Measurements from ENCODE around the gene PNKD. TPM values are rescaled to one million over a fixed set of nuclear protein-coding genes. Genes with fewer than 3 reads are reported as not detected.

PNKD gene
- total and polyA plus RNA-seq, 10 of the 15 experiments (the other 5 are each of a cell fraction or from before 2014, with no cell fraction given), result 27.2 to 106 (median 61.3) TPM

DNA sequence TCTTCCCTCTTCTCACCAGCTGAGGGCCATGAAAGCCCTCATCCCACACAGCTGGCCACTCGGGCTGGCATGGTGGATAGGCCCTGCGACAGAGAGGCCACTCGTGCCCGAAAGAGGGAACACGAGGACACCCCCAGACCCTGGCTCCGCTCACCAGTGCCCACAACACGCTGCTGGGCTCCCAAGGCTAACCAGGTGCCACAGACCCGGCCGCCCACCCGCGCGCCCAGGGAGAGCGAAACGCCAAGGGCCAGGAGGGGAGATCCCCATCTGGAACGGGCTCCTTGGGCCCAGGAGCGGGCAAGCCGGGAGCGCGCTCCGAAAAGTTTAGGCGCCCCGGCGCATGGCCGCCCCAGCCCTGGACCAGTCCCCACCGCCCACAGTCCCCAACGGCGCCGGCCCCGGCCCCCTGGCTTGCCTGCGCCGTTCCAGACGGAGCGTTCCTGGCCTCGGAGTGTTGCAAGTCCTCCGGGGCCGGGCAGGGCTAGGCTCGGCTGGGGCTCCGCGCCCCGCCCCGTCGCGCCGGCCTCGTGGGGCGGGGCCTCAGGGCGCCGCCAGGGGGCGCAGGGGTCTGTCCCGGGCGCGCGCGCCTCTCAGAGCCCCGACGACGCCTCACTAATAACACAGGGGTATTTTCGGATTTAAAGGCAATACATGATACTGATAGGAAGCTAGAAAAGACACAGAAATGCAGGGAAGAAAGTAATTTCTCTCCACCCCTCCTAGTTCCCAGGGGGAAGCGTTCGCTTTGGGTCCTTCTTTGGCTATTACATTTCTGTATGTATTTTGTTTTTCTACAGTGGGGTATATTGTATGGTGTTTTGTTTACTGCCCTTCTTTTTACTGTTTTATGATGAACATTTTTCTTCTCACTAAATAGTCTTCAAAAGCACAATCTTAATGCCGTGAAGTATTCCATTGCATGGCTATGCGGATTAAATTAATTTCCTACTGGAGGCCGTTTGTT, 22.0 kb downstream of the PNKD start, which contains the start of gene TMBIM1 (continued):
- no peak for TF ChIP-seq ELK1 (IDR thresholded peaks at IDR 0.05; ENCODE audit: low read depth, low read length)
- peak; percentile 66; the same call in 1 of the 2 replicates for TF ChIP-seq BACH1 (IDR thresholded peaks at IDR 0.05; ENCODE audit: borderline replicate concordance)
- TF ChIP-seq BCL11A (IDR thresholded peaks at IDR 0.05; ENCODE audit: low read depth, low read length), result no peak
- TF ChIP-seq YBX1 (IDR thresholded peaks at IDR 0.05), result no peak
- TF ChIP-seq ETV6 (conservative IDR thresholded peaks at IDR 0.05 in 1 of 2, IDR thresholded peaks at IDR 0.05 in 1 of 2; ENCODE audit: borderline replicate concordance in 1 of 2, low read depth in 1 of 2), result no peak; a peak in 1 of 4 replicates
- TF ChIP-seq SRF (IDR thresholded peaks at IDR 0.05; ENCODE audit: low read depth in 2 of 2, low read length in 2 of 2), result 0 out of 4 replicates have a peak, but pooled peaks of 1 of the 2 experiments have one; percentile 18
- no peak for TF ChIP-seq NBN (IDR thresholded peaks at IDR 0.05)
- TF ChIP-seq GATAD2B (conservative IDR thresholded peaks at IDR 0.05; ENCODE audit: low read depth), result peak; percentile 79
- no peak for TF ChIP-seq NFIC (IDR thresholded peaks at IDR 0.05; ENCODE audit: low read depth, low read length)
- TF ChIP-seq CBX5 (IDR thresholded peaks at IDR 0.05; ENCODE audit: low read depth), result no peak
- no peak for TF ChIP-seq JUND (IDR thresholded peaks at IDR 0.05; ENCODE audit: low read depth, low read length)
- no peak for TF ChIP-seq EP300 (IDR thresholded peaks at IDR 0.05; ENCODE audit: borderline replicate concordance in 1 of 2, control insufficient read depth in 1 of 2, low read depth in 2 of 2, low read length in 2 of 2)
- TF ChIP-seq SMAD5 (IDR thresholded peaks at IDR 0.05; ENCODE audit: low read depth), result no peak
- TF ChIP-seq ZZZ3 (IDR thresholded peaks at IDR 0.05; ENCODE audit: control insufficient read depth, insufficient read length, low read depth), result no peak
- TF ChIP-seq BCL3 (IDR thresholded peaks at IDR 0.05; ENCODE audit: borderline replicate concordance, insufficient read depth, low read depth, low read length, poor library complexity, severe bottlenecking), result no peak
- TF ChIP-seq RFX5 (IDR thresholded peaks at IDR 0.05; ENCODE audit: low read depth, low read length), result no peak
- TF ChIP-seq ZNF24 (IDR thresholded peaks at IDR 0.05), result 0 out of 2 replicates have a peak, but pooled peaks have one; percentile 34
- no peak for TF ChIP-seq ASH2L (IDR thresholded peaks at IDR 0.05; ENCODE audit: borderline replicate concordance, low read depth)
- TF ChIP-seq RCOR1 (conservative IDR thresholded peaks at IDR 0.05; ENCODE audit: low read depth, low read length), result no peak
- no peak for TF ChIP-seq E4F1 (IDR thresholded peaks at IDR 0.05; ENCODE audit: borderline replicate concordance, partially characterized antibody)
- TF ChIP-seq IKZF1 (conservative IDR thresholded peaks at IDR 0.05), result peak; percentile 93
- TF ChIP-seq TCF12 (IDR thresholded peaks at IDR 0.05; ENCODE audit: low read depth, low read length), result no peak
- TF ChIP-seq TBL1XR1 (IDR thresholded peaks at IDR 0.05; ENCODE audit: low read depth, low read length), result no peak
- TF ChIP-seq KDM1A (IDR thresholded peaks at IDR 0.05; ENCODE audit: borderline replicate concordance), result no peak
- TF ChIP-seq SMARCA5 (IDR thresholded peaks at IDR 0.05), result peak; percentile 96
